NT2/D1 (cell line): ENCODE data around the gene RPF1.
"Not testable (repeated sequence)": the region's sequence is repeated elsewhere in the genome, so short reads cannot be mapped to it uniquely, and the experiment has no call there.

Experiments
- DNase-seq: peaks from one replicate; pipeline ENCODE4 v3.0.0-alpha.2; 2011; ENCODE audit warnings: low read depth, low spot score
- H3K27me3 ChIP-seq: 2 replicates; pipeline ENCODE4 v1.6.0; 2011; ENCODE audit warnings: mild to moderate bottlenecking; ENCODE audit not compliant: insufficient read length, insufficient read depth
- H3K36me3 ChIP-seq: 2 replicates; pipeline ENCODE4 v1.6.1; 2011; ENCODE audit warnings: mild to moderate bottlenecking, low read length, mixed read lengths; ENCODE audit not compliant: insufficient read depth, insufficient read length
- H3K4me1 ChIP-seq: 2 replicates; pipeline ENCODE4 v1.5.1; 2011; ENCODE audit not compliant: insufficient read depth, insufficient read length
- H3K4me3 ChIP-seq: 2 replicates; pipeline ENCODE4 v1.5.1; 2011; ENCODE audit warnings: low read depth; ENCODE audit not compliant: insufficient read length
- H3K9ac ChIP-seq: 2 replicates; pipeline ENCODE4 v1.6.0; 2011; ENCODE audit warnings: low read depth; ENCODE audit not compliant: insufficient read length
- H3K9me3 ChIP-seq: 2 replicates; pipeline ENCODE4 v1.5.1; 2011; ENCODE audit warnings: mild to moderate bottlenecking, low read length; ENCODE audit not compliant: insufficient read depth
- SUZ12 ChIP-seq: IDR thresholded peaks from 2 replicates; pipeline ENCODE4 v1.6.1; 2011; ENCODE audit not compliant: insufficient read length, insufficient read depth; ENCODE audit errors: extremely low read depth
- YY1 ChIP-seq: IDR thresholded peaks from 2 replicates; pipeline ENCODE4 v1.6.1; 2011; ENCODE audit not compliant: insufficient read length, insufficient read depth
- ZNF274 ChIP-seq: IDR thresholded peaks from 2 replicates; pipeline ENCODE4 v1.6.1; 2011; ENCODE audit warnings: mild to moderate bottlenecking, low read depth, low read length

Gene RPF1

DNA sequence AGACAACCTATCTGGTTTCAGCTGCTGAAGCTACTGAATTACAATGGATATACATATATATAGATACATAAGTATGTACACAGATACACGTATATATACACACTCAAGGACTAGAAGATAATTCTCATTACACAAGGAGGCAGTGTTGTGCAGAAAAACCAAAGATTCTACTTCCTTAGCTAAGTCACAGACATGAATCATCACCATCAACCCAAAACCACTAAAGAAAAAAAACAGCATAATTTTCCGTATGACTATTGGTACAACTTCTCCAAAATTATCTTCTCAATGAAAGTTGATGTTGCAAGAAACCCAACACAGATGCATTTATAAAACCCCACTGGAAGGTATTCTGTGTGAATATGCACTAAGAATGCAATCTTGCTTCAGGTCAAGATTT, 36.8 kb upstream of the RPF1 start:
- H3K36me3 ChIP-seq: no peaks in the 10 kb centered on the region
- no peaks in the 10 kb centered on the region for H3K27me3 ChIP-seq
- no peak for TF ChIP-seq ZNF274
- no peak for TF ChIP-seq YY1
- no peak for TF ChIP-seq SUZ12
- H3K4me1 ChIP-seq: no peaks in the 10 kb centered on the region
- no peak for DNase-seq
- no peak overlapping the region for H3K9ac ChIP-seq
- H3K9me3 ChIP-seq: no peaks in the 10 kb centered on the region
- no peak overlapping the region for H3K4me3 ChIP-seq

DNA sequence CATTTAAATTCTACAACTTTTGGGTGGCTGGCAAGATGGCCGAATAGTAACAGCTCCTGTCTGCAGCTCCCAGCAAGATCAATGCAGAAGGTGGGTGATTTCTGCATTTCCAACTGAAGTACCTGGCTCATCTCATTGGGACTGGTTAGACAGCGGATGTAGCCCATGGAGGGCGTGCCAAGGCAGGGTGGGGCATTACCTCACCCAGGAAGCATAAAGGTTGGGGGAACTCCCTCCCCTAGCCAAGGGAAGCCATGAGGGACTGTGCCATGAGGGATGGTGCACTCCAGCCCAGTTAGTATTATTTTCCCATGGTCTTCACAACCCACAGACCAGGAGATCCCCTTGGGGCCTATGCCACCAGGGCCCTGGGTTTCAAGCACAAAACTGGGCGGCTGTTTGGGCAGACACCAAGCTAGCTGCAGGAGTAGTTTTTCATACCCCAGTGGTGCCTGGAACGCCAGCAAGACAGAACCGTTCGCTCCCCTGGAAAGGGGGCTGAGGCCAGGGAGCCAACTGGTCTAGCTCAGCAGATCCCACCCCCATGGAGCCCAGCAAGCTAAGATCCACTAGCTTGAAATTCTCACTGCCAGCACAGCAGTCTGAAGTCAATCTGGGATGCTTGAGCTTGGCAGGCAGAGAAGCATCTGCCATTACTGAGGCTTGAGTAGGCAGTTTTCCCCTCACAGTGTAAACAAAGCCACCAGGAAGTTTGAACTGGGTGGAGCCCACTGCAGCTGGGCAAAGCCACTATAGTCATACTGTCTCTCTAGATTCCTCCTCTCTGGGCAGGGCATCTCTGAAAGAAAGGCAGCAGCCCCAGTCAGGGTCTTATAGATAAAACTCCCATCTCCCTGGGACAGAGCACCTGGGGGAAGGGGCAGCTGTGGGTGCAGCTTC, 36.1 kb upstream of the RPF1 start:
- not testable (repeated sequence) for H3K27me3 ChIP-seq, H3K9me3 ChIP-seq, H3K9ac ChIP-seq, H3K4me3 ChIP-seq, DNase-seq, H3K36me3 ChIP-seq, H3K4me1 ChIP-seq

- not testable (repeated sequence) for H3K36me3 ChIP-seq, H3K4me1 ChIP-seq, H3K4me3 ChIP-seq, H3K9me3 ChIP-seq, H3K9ac ChIP-seq, DNase-seq, H3K27me3 ChIP-seq
These were observed 30.4 kb upstream of the RPF1 start for GRCh38 chr1:84448704-84449103.

GRCh38 chr1:84450910-84451309, 28.2 kb upstream of the RPF1 start:
- Histone ChIP-seq H3K4me1 (no peaks in the 10 kb centered on the region), H3K9ac (no peak overlapping the region), H3K36me3 (no peaks in the 10 kb centered on the region), H3K4me3 (no peak overlapping the region), H3K9me3 (no peaks in the 10 kb centered on the region), H3K27me3 (no peaks in the 10 kb centered on the region)
- TF ChIP-seq ZNF274 (no peak), YY1 (no peak), SUZ12 (no peak)
- DNase-seq: no peak

GRCh38 chr1:84452436-84452835, 26.6 kb upstream of the RPF1 start:
- no peak for DNase-seq
- no peak overlapping the region for H3K9ac ChIP-seq
- TF ChIP-seq ZNF274: no peak
- no peak for TF ChIP-seq SUZ12
- TF ChIP-seq YY1: no peak
- H3K27me3 ChIP-seq: no peaks in the 10 kb centered on the region
- H3K9me3 ChIP-seq: no peaks in the 10 kb centered on the region
- H3K4me1 ChIP-seq: no peaks in the 10 kb centered on the region
- H3K36me3 ChIP-seq: no peaks in the 10 kb centered on the region
- no peak overlapping the region for H3K4me3 ChIP-seq

DNA sequence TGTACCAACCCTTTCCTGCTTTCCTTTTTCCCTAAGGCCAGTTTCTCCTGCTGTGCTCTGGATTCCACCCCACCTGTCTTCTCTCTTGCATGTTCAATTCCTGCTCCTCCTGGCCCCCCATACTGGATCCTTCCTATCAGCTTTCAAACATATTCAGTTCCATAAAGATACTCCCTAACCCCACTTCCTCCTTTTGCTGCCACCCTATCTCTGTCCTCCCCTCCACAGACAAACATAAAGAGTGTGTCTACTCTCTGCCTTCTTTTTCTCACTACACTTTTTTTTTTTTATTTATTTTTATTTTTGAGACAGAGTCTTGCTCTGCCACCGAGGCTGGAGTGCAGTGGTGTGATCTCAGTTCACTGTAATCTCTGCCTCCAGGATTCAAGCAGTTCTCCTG, 16.9 kb upstream of the RPF1 start:
- H3K36me3 ChIP-seq: no peaks in the 10 kb centered on the region
- no peaks in the 10 kb centered on the region for H3K9me3 ChIP-seq
- DNase-seq: no peak
- no peak overlapping the region for H3K9ac ChIP-seq
- no peak overlapping the region for H3K4me3 ChIP-seq
- TF ChIP-seq SUZ12: no peak
- TF ChIP-seq YY1: no peak
- TF ChIP-seq ZNF274: no peak
- H3K4me1 ChIP-seq: no peaks in the 10 kb centered on the region
- H3K27me3 ChIP-seq: no peaks in the 10 kb centered on the region

- no peak for DNase-seq
- TF ChIP-seq ZNF274: no peak
- TF ChIP-seq YY1: no peak
- TF ChIP-seq SUZ12: no peak
- no peaks in the 10 kb centered on the region for H3K27me3 ChIP-seq
- H3K4me3 ChIP-seq: no peak overlapping the region
- H3K36me3 ChIP-seq: no peaks in the 10 kb centered on the region
- H3K4me1 ChIP-seq: no peaks in the 10 kb centered on the region
- H3K9me3 ChIP-seq: no peaks in the 10 kb centered on the region
- H3K9ac ChIP-seq: no peak overlapping the region
These were observed 11.8 kb upstream of the RPF1 start for GRCh38 chr1:84467298-84467697.

DNA sequence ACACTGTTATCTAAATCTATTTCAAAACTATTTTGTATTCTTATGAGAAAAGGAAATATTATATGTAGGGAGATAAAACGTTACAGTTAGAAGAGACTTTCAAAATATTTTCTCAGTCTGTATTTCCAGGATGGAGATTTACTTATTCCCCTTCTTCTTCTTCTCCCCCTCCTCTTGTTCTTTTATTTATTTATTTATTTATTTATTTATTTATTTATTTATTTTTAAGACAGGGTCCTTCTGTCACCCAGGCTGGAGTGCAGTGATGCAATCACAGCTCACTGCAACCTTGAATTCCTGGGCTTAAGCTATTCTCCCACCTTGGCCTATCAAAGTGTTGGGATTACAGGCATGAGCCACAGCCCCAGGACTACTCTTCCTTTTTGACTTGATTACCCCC, 2.8 kb upstream of the RPF1 start:
- Histone ChIP-seq H3K27me3 (no peaks in the 10 kb centered on the region), H3K9ac (no peak overlapping the region), H3K36me3 (peaks cover 7% of the 10 kb centered on the region), H3K9me3 (peaks cover 9% of the 10 kb centered on the region; the same call in 1 of the 2 replicates), H3K4me1 (peaks cover under 1% of the 10 kb centered on the region), H3K4me3 (no peak overlapping the region)
- TF ChIP-seq SUZ12 (no peak), ZNF274 (no peak), YY1 (no peak)
- DNase-seq: no peak
